8988T (cell line): ENCODE results near the gene LAMA2.

Experiments
- DNase-seq: peaks from one replicate; pipeline ENCODE4 v3.0.0; 2011

The LAMA2 gene

DNA sequence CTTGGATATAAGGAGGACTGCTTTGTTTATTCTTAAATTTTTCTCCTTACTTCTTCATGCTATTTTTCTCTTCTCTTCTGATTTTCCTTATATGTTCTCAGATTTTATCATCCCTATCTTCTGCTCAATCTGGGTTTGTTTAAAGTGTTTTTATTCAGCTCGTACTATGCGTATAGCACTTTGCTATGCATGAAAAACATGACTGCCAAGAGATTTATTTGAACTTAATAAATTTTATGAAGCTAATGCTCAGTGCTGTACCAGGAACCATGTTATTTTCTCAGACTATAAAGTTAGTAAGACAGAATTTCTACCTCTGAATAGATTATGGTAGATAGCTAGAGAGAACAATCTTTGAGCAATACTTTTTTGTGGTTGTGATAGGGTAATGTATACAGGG lies 305.9 kb downstream of the LAMA2 start:
- DNase-seq = no peak

DNA sequence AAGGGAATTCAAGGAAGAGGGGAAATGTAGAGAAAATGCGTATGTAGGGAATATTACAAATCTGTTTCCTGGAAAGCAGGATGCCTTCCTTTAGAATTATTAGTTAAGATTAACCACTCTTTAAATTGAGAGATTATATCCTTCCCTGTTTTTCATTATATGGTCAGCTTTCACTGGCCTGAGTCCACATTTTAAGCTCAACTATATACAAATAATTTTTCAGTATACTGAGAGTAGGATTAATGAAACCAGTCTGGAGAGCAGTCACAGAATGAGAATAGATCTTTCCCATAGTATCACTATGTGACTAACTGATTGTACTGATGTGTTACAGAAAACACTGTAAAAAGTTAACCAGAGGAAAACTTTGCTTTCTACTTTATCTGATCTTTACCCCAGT lies 306.3 kb downstream of the LAMA2 start:
- no peak for DNase-seq

DNA sequence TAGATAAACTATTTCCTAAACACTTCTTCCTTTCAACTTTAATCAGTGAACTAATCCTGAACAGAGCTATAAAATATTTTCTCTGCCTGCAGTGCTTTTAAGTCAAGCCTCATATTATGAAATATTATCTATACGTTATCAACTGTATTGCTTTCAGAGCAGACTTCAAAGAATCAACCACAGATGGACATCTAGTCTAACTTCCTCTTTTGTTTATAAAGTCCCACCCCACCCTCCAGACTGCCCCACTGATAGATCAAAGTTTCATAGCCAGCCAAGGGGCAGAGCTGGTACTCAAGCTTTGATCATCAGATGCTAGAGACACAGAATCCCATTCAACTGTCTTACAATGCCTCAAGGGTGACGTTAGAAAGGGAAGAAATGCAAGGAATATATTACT lies 308.3 kb downstream of the LAMA2 start:
- no peak for DNase-seq

DNA sequence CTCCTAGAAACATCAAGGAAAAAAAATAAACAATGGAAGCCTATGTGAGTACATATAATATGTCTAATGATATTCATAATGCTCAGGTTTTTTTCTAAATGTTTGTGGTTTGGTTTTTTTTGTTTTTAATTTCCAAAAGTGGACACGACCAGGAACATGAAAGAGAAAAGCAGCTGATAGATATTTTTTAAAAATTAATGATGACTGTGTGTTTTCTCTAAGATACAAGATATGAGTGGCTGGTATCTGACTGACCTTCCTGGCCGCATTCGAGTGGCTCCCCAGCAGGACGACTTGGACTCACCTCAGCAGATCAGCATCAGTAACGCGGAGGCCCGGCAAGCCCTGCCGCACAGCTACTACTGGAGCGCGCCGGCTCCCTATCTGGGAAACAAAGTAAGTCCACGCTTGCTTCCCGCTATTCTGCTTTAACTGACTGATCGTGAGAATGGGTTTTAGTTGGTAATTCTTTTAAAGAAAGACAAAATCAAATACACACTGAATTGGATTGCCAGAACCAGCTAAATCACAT lies 309.6 kb downstream of the LAMA2 start:
- DNase-seq = no peak

DNA sequence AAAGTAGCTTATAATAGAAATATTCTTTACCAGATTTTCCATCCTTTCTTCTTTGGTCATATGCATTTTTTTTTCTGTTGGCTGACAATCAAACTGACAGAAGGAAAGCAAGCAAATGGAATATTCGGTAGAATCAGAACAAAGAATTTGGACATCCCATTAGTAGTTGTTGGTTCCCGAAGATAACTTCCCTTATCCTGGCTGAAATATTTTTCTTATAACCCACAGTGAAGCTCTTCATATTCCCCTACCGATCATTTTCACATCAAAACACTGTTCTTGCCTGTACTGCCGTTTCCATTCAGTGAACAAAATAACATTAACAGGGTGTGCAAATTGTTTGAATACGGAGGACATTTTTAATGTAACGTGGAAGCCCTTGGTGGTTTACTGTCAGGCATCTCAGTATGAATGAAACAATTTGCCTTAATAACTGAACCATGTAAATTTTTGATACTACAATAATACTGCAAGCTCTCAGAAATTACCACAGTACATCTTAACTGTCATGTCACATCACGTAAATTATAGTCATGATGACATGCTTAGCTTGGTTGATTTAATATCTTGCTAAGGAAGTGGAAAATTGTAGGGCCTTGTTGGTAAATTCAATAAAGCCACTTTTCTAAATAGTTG lies 311.5 kb downstream of the LAMA2 start:
- DNase-seq = no peak

DNA sequence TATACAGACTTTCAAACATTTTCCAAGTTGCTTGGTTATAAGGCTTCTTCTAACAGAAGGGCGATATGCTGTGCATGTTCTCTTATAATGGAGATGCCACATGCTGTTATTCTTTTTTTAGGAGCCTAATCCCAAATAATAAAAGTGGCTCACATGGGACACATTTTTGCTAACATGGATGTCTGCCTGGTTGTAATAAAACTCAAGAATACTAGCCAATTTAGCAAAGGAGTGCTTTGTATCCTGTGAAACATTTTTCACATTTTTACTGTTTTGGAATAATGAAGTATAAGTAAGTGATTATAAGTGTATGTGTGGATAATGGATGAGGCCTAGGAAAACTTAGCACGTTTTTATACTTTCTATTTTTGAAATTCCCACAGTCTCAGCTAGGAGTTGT lies 312.2 kb downstream of the LAMA2 start:
- no peak for DNase-seq

DNA sequence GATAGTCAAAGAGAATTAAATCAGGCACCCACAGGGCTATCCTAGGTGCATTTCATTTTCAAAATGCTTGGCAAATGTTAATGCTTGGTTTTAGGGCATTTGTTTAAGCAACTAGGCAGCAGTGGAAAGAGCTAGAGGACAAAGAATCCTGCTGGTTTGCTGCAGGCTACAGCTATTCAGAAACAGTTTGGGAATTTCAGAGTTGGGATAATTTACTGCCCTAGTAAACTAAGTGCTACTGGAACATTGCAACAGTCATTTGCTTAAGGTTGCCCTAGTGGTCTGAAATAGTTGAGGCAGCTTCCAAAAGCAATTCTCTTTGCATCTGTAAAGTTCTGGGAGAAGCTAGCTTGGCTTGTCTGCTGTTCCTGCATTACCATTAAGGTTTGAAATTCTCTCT lies 312.7 kb downstream of the LAMA2 start:
- DNase-seq = no peak

DNA sequence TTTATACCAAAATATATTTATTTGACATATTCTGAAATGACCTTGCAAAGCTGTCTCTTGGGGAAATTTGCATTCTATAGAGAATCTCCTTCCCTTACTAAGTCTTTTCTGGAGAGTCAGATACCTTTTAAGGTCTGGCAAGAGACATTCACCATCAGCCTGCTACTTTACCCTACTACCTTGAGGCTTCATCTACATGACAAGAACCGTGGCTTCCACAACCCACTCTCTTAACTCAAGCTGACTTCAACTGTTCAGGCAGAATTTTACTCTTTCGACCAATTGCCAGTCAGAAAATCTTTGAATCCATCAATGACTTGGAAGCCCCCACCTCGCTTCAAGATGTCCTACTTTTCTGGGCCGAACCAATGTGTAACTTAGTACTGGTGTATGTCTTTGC lies 314.2 kb downstream of the LAMA2 start:
- DNase-seq = no peak

DNA sequence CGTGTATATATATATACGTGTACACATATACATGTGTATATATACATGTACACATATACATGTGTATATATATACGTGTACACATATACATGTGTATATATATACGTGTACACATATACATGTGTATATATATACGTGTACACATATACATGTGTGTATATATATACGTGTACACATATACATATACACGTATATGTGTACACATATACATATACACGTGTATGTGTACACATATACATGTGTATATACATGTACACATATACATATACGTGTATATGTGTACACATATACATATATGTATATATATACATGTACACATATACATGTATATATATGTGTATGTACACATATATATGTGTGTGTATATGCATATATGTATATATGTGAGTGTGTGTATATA lies 317.2 kb downstream of the LAMA2 start:
- no peak for DNase-seq

DNA sequence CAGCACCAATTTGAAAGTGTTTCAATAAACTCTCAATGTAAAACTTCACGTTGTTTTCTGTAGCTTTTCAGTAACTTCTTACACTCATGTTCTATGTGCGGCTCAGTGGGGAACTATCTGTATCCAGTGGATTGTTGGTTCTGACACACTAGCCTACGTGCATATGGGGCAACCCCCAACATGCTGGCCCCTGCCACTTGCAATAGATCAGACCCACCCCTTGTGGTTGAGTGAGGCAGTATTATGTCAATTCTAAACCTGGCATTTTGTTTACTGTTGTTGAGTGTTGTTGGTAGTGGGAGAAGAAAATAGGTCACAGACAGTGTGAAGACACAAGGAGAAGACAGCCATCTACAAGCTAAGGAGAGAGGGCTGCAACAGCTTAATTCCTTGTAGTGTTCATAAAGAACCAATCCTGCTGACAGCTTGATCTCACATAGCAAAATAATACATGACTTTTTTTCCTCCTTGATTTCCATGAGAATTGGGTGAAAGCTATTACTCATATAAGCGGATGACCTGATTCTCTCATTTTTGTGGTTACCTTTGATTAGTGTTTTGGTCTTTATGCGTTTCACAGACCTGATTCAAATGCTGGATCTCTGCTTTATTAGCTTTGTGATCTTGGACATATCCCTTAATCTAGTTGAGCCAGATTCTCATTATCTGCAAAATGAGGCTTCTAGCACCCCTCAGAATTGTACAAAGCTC lies 320.4 kb downstream of the LAMA2 start:
- DNase-seq = no peak

DNA sequence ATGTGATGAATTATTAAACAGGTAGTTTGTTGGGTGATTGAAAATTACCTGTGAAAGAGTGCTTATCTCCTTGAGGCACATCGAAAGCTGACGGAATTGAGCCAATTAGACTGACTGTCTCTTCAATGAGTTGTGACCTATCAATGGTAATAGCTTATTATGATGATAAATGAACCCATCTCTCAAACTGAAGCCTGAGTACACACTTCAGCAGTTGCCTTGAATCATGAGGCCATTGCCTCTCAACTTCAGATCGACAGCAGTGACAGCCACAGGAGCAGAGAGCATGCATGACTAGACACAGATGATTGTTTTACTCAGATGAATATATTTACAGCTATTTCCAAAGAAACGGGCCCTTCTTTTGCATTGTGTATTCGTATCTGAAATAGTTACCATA lies 323.9 kb downstream of the LAMA2 start:
- no peak for DNase-seq

DNA sequence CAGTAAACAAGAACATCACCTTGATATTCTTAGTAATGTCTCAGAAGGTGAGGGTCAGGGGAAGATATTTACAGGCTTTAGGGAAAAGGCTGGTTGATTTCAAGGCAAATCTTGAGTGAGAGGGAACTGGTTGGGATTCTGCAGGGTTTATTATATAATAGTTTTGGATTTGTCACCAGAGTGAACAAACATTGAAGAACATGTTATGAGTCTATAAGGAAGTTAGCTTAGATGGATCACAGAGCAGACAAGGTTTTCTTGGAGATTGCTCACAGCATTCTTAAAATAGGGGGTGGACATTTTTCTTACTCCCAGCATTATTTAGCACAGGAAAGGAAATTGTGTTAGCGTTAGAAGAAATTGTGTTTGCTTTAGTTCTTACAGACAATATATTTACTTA lies 324.9 kb downstream of the LAMA2 start:
- DNase-seq = no peak

DNA sequence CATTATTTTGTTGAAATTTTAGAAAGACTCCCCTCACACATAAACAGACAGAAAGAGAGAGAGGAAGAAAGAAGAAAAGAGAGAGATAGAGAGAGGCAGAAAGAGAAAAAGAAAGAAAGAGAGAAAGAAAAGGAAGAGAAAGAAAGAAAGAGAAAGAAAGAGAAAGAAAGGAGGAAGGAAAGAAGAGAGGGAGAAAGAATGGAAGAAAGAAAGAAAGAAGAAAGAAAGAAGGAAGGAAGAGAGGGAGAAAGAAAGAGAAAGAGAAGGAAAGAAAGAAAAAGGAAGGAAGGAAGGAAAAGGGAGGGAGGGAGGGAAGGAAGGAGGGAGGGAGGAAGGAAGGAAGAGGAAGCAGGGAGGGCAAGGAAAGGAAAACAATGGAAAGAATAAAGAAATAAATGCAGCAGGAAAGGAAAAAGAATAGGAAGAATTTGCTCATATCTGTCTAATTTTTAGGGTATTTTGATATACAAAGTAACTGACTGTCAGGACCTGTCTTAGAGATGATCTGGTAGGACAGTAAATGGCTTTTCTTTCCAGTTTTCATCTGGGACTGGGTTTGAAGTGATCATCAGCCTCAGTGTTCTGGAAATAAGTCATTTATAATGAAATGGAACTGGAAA lies 325.6 kb downstream of the LAMA2 start:
- no peak for DNase-seq

DNA sequence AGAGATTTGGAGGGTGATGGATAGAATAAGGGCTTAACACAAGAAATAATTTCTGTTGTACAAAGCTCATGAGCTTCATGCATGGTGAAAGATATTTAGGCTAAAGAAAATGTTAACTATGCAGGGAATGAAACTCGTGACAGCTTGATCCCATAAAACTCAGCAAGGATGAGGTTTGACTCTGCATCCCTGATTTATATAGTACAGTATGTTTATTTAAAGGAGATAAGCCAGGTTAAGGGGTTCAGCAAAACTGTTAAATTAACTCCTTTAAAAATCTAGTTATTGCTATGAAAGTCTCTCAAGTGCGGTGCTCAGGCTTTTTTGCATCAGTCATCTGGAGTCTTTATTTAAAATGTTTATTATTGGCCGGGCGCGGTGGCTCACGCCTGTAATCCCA lies 326.4 kb downstream of the LAMA2 start:
- no peak for DNase-seq

DNA sequence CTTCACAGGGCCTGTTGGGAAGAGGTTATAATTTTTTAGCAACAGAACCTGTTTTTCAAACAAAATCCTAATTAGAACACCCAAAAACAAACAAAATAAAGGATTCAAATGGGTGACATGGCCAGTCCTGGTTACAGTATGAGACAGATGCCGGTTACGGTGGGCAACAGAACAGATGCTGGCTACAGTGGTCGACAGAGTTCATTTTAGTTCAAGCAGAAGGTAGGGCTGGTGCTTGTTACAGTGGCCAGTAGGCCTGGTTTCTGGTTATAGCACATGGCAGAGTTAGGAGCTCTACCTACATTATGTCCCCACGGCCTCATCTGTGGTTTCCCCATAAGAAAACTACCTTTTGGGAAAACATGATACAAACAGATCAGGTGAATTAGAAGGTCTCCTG lies 327.7 kb downstream of the LAMA2 start:
- DNase-seq = no peak

DNA sequence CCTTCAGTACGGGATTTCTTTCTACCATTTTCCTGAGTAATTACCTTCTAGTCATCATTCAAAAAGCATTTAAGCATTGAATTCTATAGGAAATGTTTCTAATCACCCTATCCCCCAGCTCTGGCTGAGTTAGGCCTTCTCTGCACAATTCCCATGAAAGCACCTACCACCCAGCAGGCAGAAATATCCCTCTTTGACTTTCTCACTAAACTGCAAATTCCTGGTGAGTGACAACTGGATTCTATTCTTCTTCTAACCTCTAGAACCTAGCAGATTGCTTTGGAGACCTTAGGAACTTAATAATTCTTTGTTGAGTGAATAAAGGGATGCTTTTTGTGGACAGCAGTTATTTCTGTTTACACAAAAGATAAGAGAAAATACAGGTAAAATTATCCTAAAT lies 328.7 kb downstream of the LAMA2 start:
- no peak for DNase-seq

DNA sequence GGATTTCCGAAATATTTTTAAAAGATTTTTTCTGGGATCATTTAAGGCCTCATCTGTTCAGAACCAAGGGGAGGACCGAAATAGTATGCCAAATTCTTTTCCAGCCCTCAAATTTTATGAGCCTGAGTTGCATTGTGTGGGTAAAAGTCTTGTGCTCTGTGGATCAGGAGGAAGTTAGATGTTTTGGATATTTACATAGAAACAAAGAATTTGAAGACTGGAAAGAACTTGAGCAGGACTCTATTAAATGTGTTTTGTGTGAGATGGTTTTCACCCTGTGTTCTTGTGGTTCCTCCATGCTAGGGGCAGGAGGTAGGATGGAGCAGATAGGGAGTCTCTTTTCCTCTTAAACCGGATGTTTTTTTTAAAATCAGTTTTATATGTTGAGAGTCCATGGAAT lies 329.1 kb downstream of the LAMA2 start:
- DNase-seq = no peak

DNA sequence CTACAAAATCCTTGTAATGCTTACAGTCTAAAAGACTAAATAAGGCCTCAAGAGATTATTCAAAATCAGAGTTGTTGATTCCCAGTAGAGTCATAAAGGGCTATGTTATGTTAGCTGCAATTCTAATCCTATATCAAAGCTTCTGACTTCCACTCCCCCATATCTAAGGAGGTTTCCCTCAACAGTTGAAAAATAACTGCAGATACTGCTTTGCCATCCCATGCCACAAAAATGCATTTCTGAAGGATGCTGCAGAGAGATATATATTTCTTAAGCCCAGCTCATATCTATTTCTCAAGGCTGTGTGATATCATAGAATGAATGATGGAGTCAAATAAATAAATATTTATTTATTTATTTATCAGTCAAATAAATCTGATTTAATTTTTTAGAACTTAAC lies 332.3 kb downstream of the LAMA2 start:
- no peak for DNase-seq

DNA sequence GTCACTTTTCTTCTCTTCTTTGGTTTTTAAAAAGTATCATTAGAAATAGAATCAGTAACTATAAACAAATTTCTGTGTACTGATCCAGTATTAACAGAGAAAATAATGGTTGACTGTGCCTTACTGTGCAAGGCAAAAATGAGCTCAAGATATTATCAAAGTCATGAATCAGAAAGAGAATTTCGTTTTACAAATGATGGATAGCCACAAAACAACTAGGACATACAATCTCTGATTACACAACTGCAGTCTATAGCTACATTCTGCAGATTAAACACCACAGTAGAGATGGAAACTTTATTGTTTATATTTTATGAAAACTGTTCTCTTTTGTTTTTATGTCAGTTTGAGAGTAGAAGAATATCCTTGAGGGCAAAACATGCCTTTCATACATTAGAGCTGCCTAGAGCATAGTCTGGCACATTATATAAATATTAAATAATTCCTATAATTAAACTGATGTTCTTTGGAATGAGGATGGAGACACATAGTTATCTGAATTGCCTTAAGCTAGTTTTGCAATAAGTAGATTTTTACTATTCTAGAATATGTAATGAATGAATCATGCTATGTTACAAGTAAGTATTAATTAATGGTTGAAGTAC lies 333.1 kb downstream of the LAMA2 start:
- DNase-seq = no peak

DNA sequence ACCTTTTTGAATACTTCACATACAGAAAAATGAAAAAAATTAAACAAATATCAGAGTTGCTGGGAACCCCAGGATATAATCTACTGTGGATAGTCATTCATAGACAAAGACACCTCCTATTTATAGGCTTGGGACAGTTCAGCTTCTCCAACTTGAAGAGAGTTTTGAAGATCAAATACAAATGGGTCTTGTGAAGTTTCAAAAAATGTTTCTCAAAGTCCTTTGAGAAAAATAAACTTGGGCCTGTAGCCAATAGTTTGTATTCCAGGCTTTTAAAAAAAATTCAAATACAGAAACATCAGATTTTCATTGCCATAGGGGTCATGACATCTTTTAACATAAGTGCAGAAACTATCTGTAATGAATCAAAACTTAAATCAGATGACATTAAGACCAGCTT lies 334.8 kb downstream of the LAMA2 start:
- no peak for DNase-seq

DNA sequence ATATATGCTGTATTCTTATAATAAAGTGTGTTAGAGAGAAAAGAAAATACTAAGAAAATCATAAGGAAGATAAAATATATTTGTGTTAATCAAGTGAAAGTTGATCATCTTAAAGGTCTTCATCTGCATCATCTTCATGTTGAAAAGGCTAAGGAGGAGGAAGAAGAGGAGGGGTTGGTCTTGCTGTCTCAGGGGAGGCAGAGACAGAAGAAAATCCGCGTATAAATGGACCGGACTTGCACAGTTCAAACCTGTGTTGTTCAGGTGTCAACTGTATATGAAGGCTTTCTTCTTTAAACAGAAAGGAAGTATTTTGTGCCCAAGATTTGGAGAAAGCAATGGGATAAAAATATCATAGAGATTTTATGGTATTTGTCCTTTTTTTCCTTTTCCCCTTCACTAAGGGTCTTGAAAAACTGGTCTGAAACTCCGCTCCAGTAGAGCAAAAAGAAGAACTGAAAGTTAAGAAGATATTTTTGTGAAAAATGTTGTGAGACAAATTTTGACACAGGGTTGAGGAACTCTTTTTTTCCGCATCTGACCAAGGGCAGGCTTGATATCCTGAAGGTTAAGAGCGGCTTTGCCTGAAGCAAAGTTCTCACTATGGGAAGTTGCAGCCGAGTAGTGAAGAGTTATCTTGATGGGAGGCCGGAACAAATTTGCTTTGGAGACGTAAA lies 350.7 kb downstream of the LAMA2 start:
- no peak for DNase-seq

DNA sequence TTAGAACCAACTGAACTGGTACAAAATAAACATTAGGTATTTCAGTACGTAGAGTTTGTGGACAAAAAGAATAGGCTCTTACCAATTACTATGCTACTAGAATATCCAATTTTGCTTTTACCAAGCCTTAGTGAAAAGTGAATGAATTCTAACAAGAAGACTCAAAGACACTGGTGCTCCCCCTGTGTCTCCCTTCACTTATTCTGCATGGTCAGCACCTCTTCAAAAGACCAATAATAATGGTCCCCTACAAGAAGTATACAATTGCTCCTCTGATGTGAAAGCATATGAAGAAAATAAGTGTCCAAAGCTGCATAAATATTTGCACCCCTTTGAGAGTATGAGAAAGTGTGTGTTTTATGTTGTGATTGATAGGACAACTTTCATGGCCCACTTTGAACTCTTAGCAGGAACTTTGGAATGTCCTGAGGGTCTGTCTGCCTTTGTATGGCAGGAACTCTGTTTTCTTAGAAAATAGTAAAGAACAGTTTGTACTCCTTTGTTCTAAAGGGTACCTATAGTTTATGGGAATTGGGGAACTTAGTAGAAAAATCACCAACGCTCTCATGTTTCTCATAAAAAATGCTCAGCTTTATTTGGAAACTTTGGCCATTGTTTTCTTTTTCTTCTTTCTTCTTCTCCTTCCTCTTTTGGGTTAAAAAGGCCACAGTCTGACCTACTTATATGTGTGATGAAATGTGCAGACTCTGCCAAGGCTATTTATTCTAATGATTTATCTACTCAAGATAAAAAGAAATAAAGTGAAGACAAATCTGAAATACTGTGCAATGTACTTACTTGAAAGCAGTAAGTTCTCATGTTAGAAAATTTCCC lies 352.4 kb downstream of the LAMA2 start:
- DNase-seq = no peak
